ENCODE measurements around the gene MMP24.
"Not testable (repeated sequence)": the region's sequence is repeated elsewhere in the genome, so short reads cannot be mapped to it uniquely, and the experiment has no call there.

MMP24 gene

GRCh38 chr20:35223941-35224340 is 2.5 kb upstream of the MMP24 start:
- no peak for DNase-seq

- no peak for DNase-seq
Measured at GRCh38 chr20:35224536-35224935, 2.0 kb upstream of the MMP24 start.

- no peak for DNase-seq
Measured at GRCh38 chr20:35225319-35226125, 968 bp upstream of the MMP24 start.

GRCh38 chr20:35226884-35227681 is 593 bp downstream of the MMP24 start:
- peak; percentile 19 for DNase-seq

GRCh38 chr20:35232575-35232974 is 6.1 kb downstream of the MMP24 start:
- no peak for DNase-seq

GRCh38 chr20:35235881-35236280 is 9.4 kb downstream of the MMP24 start:
- DNase-seq, result no peak

GRCh38 chr20:35237486-35237885 is 11.0 kb downstream of the MMP24 start:
- DNase-seq, result no peak

- DNase-seq, result no peak
Measured at GRCh38 chr20:35238170-35238569, 11.7 kb downstream of the MMP24 start.

- DNase-seq, result no peak
Measured at GRCh38 chr20:35238735-35239134, 12.2 kb downstream of the MMP24 start.

- DNase-seq, result no peak
Measured at GRCh38 chr20:35240083-35240810, 13.8 kb downstream of the MMP24 start.

- DNase-seq, result no peak
Measured at GRCh38 chr20:35240811-35241293, 14.4 kb downstream of the MMP24 start.

GRCh38 chr20:35243317-35243716 is 16.8 kb downstream of the MMP24 start:
- no peak for DNase-seq

- DNase-seq, result no peak
Measured at GRCh38 chr20:35243986-35244385, 17.5 kb downstream of the MMP24 start.

- DNase-seq, result no peak
Measured at GRCh38 chr20:35246723-35247122, 20.2 kb downstream of the MMP24 start.

- DNase-seq, result no peak
Measured at GRCh38 chr20:35248641-35249475, 22.4 kb downstream of the MMP24 start.

- DNase-seq, result no peak
Measured at GRCh38 chr20:35251613-35251940, 25.1 kb downstream of the MMP24 start.

GRCh38 chr20:35252037-35252461 is 25.6 kb downstream of the MMP24 start:
- peak; percentile 36 for DNase-seq

- not testable (repeated sequence) for DNase-seq
Measured at GRCh38 chr20:35252598-35252997, 26.1 kb downstream of the MMP24 start.

GRCh38 chr20:35253010-35253409 is 26.5 kb downstream of the MMP24 start:
- DNase-seq, result no peak

- no peak for DNase-seq
Measured at GRCh38 chr20:35254448-35254999, 28.0 kb downstream of the MMP24 start.

- no peak for DNase-seq
Measured at GRCh38 chr20:35257175-35257909, 30.9 kb downstream of the MMP24 start.

Data from activated effector memory CD4-positive, alpha-beta T cell treated with Interleukin-2 at 50 U/mL for 16 hours (primary cell).